Endothelial cell of umbilical vein (primary cell): ENCODE results near the gene MYLK. TPM values are rescaled to one million over a fixed set of nuclear protein-coding genes. Genes with fewer than 3 reads are reported as not detected.
"Not testable (repeated sequence)": the region's sequence is repeated elsewhere in the genome, so short reads cannot be mapped to it uniquely, and the experiment has no call there.

ENCODE experiments used
- BruUV-seq: library from RNA; stranded (reverse); fragments of 400-500 nt; replicated peaks from 2 replicates; lab custom pipeline; 2021; lab: Mats Ljungman, UMichigan
- CTCF ChIA-PET: fragments of 300-600, 350-600 bp; sonication (Branson Sonifier 250); formaldehyde crosslinking; loops from one replicate; lab custom pipeline; 2021; ENCODE audit warnings: antibody characterized with exemption, inconsistent platforms; lab: Charles Lee
- POLR2A ChIA-PET: fragments of 300-600, 350-600 bp; sonication (Branson Sonifier 250); formaldehyde crosslinking; loops from one replicate; lab custom pipeline; 2021; ENCODE audit warnings: antibody characterized with exemption, inconsistent platforms; lab: Charles Lee
- DNase-seq: peaks from one replicate; pipeline ENCODE4 v3.0.0-alpha.2; 2011; ENCODE audit warnings: low read depth, low spot score
- FAIRE-seq: peaks from 2 replicates; lab custom pipeline; 2011; peaks lifted over from hg19 to GRCh38; lab: Jason Lieb, UNC
- H2AFZ ChIP-seq: 2 replicates; pipeline ENCODE4 v1.6.0; 2012; ENCODE audit warnings: low read depth, low read length, control low read depth, inconsistent platforms
- H3K27ac ChIP-seq: 2 replicates; pipeline ENCODE4 v1.5.1; 2011; ENCODE audit warnings: low read depth, mild to moderate bottlenecking, control low read depth, low read length, moderate library complexity; ENCODE audit not compliant: insufficient read depth
- H3K27me3 ChIP-seq, 2 experiments: 2 replicates each; pipeline versions ENCODE4 v1.6.0 to v1.6.1; 2011; ENCODE audit warnings: low read length in 2 of 2, mixed read lengths in 1 of 2; ENCODE audit not compliant: control insufficient read depth in 2 of 2, insufficient read depth in 2 of 2
- H3K36me3 ChIP-seq, 2 experiments: 2 replicates in 1 of 2; 3 replicates in 1 of 2; pipeline ENCODE4 v1.5.1; 2011; ENCODE audit warnings: low read length in 2 of 2, mild to moderate bottlenecking in 1 of 2, moderate library complexity in 1 of 2; ENCODE audit not compliant: control insufficient read depth in 2 of 2, insufficient read depth in 2 of 2; ENCODE audit errors: extremely low read depth in 1 of 2
- H3K4me1 ChIP-seq: 3 replicates; pipeline ENCODE4 v1.5.1; 2011; ENCODE audit warnings: mild to moderate bottlenecking, low read length; ENCODE audit not compliant: control insufficient read depth, insufficient read depth; ENCODE audit errors: extremely low read depth
- H3K4me2 ChIP-seq: 2 replicates; pipeline ENCODE4 v1.6.1; 2011; ENCODE audit warnings: low read length, control low read depth, mixed read lengths; ENCODE audit not compliant: insufficient read depth
- H3K4me3 ChIP-seq, 3 experiments: fragments of 200-600 bp in 1 of 3; sonication (generic), shearing (Covaris generic) in 1 of 3; replicated peaks in 1 of 3; 2 replicates each; pipeline ENCODE4 v1.5.1; 2011 to 2016; ENCODE audit warnings: control low read depth in 3 of 3, low read length in 3 of 3, mild to moderate bottlenecking in 2 of 3, inconsistent platforms in 1 of 3, low read depth in 1 of 3, moderate library complexity in 1 of 3; ENCODE audit not compliant: insufficient read depth in 1 of 3
- H3K79me2 ChIP-seq: 2 replicates; pipeline ENCODE4 v1.6.0; 2012; ENCODE audit warnings: low read length, inconsistent platforms; ENCODE audit not compliant: control insufficient read depth, insufficient read depth
- H3K9ac ChIP-seq: replicated peaks from 2 replicates; pipeline ENCODE3; 2011; ENCODE audit warnings: low read length, control low read depth; ENCODE audit not compliant: insufficient read depth; ENCODE audit errors: extremely low read depth
- H3K9me1 ChIP-seq: replicated peaks from 3 replicates; pipeline ENCODE4 v1.6.0; 2011; ENCODE audit warnings: mild to moderate bottlenecking, low read length; ENCODE audit not compliant: control insufficient read depth, insufficient read depth; ENCODE audit errors: extremely low read depth
- H3K9me3 ChIP-seq: replicated peaks from 2 replicates; pipeline ENCODE4 v1.5.1; 2012; ENCODE audit warnings: low read length, inconsistent platforms; ENCODE audit not compliant: control insufficient read depth, insufficient read depth
- H4K20me1 ChIP-seq: replicated peaks from 2 replicates; pipeline ENCODE3; 2011; ENCODE audit warnings: mild to moderate bottlenecking, low read length; ENCODE audit not compliant: control insufficient read depth, insufficient read depth; ENCODE audit errors: extremely low read depth
- CTCF ChIP-seq, 2 donors: IDR thresholded peaks; 1 replicate in 1 of 2; 2 replicates in 1 of 2; pipeline ENCODE4 v1.5.1; 2011; ENCODE audit warnings: low read length in 2 of 2, mild to moderate bottlenecking in 2 of 2, moderate library complexity in 2 of 2, control low read depth in 1 of 2, inconsistent platforms in 1 of 2, low read depth in 1 of 2; ENCODE audit not compliant: insufficient read depth in 1 of 2; ENCODE audit errors: extremely low read depth in 1 of 2
- EZH2 ChIP-seq: IDR thresholded peaks from 2 replicates; pipeline ENCODE4 v1.6.1; 2012; ENCODE audit warnings: borderline replicate concordance, low read depth, mild to moderate bottlenecking, moderate library complexity, low read length, inconsistent platforms; ENCODE audit not compliant: severe bottlenecking
- FOS ChIP-seq: IDR thresholded peaks from 2 replicates; pipeline ENCODE4 v1.6.1; 2011; ENCODE audit warnings: mild to moderate bottlenecking, low read length, moderate library complexity, borderline replicate concordance; ENCODE audit not compliant: insufficient read depth
- GATA2 ChIP-seq: IDR thresholded peaks from 2 replicates; pipeline ENCODE4 v1.7.0; 2011; ENCODE audit warnings: low read depth, mild to moderate bottlenecking, moderate library complexity, mixed read lengths, low read length; ENCODE audit not compliant: insufficient read length, insufficient read depth
- JUN ChIP-seq: IDR thresholded peaks from 2 replicates; pipeline ENCODE4 v1.6.1; 2011; ENCODE audit warnings: borderline replicate concordance, low read depth; ENCODE audit not compliant: insufficient read length, insufficient read depth
- MAX ChIP-seq: IDR thresholded peaks from 2 replicates; pipeline ENCODE4 v1.6.1; 2011; ENCODE audit not compliant: insufficient read depth, insufficient read length
- MYC ChIP-seq: IDR thresholded peaks from one replicate; pipeline ENCODE4 v1.6.1; 2011; ENCODE audit warnings: mild to moderate bottlenecking, low read depth, low read length
- POLR2A ChIP-seq: IDR thresholded peaks from 2 replicates; pipeline ENCODE4 v1.6.1; 2012; ENCODE audit warnings: low read depth, mild to moderate bottlenecking, control low read depth, low read length
- POLR2AphosphoS5 ChIP-seq: IDR thresholded peaks from 2 replicates; pipeline ENCODE4 v1.6.1; 2012; ENCODE audit warnings: low read depth, mild to moderate bottlenecking, control low read depth, low read length, moderate library complexity; ENCODE audit not compliant: insufficient read depth
- dilution Hi-C: fragments of 300-500 bp; cut with MboI; formaldehyde crosslinking; loops from one replicate; pipeline ENCODE4 v1.15.0; 2019; ENCODE audit warnings: low sequenced_read_pairs; ENCODE audit not compliant: extremely low pct_ligation_motif_present
- intact Hi-C: fragments of 100-400 bp; cut with micrococcal nuclease; formaldehyde crosslinking; loops from one replicate; pipeline ENCODE4 v1.10.0; 2022
- polyA plus RNA-seq, 4 experiments: library from polyadenylated mRNA; depleted of rRNA in 3 of 4; stranded (reverse) in 3 of 4; unstranded in 1 of 4; fragments of >200 nt; gene quantifications; 2 replicates each; pipeline versions ENCODE4 v1.2.1 to v1.2.3, GENCODE V29; 2011 to 2012; ENCODE audit warnings: missing spikeins in 1 of 4
- total RNA-seq: library from RNA; stranded (reverse); gene quantifications from 2 replicates; pipeline ENCODE4 v1.2.3, GENCODE V29; 2021

Gene MYLK
- total and polyA plus RNA-seq, 2 donors (not counting 3 experiments of a cell fraction or from before 2014, with no cell fraction given) = 10.0 to 22.2 TPM

GRCh38 chr3:123705488-123706285, 178.4 kb downstream of the MYLK start:
- BruUV-seq = no TSS peak
- Histone ChIP-seq H3K4me3 (no peak overlapping the region), H3K9me3 (no peaks in the 10 kb centered on the region), H3K27ac (no peak overlapping the region), H4K20me1 (no peaks in the 10 kb centered on the region), H3K4me2 (no peak overlapping the region), H3K9me1 (no peaks in the 10 kb centered on the region), H2AFZ (no peak overlapping the region), H3K36me3 (no peaks in the 10 kb centered on the region), H3K79me2 (no peaks in the 10 kb centered on the region), H3K4me1 (no peaks in the 10 kb centered on the region), H3K9ac (no peak overlapping the region), H3K27me3 (no peaks in the 10 kb centered on the region)
- DNase-seq (no peak), FAIRE-seq (no peak)
- TF ChIP-seq JUN (no peak), FOS (no peak), MAX (no peak), POLR2AphosphoS5 (no peak), GATA2 (no peak), POLR2A (no peak), MYC (no peak), EZH2 (no peak), CTCF (IDR thresholded peaks at IDR 0.05; ENCODE audit: extremely low read depth in 1 of 2, insufficient read depth in 1 of 2, low read depth in 1 of 2, low read length in 2 of 2) (no peak)
- dilution Hi-C loops = no loop called here
- POLR2A ChIA-PET = no interaction called here
- intact Hi-C loops = no loop called here
- CTCF ChIA-PET = interaction anchor here (1.1 to 9.5 kb wide), 6 partner anchors 11 to 107 kb away, joined by 3 to 299 read pairs (median 12); no protein-coding TSS in a partner anchor

- H3K27me3 ChIP-seq, POLR2A ChIA-PET: not testable (repeated sequence)
Observed at GRCh38 chr3:123703663-123704062, 180.5 kb downstream of the MYLK start.

More at GRCh38 chr3:123703663-123704062, 180.5 kb downstream of the MYLK start:
- H3K36me3 ChIP-seq, FAIRE-seq, H4K20me1 ChIP-seq, H3K9me1 ChIP-seq, intact Hi-C loops, H2AFZ ChIP-seq, H3K4me3 ChIP-seq, H3K4me2 ChIP-seq, H3K27ac ChIP-seq, H3K9me3 ChIP-seq, H3K4me1 ChIP-seq, DNase-seq, BruUV-seq, H3K9ac ChIP-seq, dilution Hi-C loops, H3K79me2 ChIP-seq: not testable (repeated sequence)
- CTCF ChIA-PET = interaction anchor here (1.2 to 9.5 kb wide), 4 partner anchors 10 to 51 kb away, joined by 3 to 299 read pairs (median 10); no protein-coding TSS in a partner anchor
